ENCODE data around the gene RPS6KC1.
"Not testable (repeated sequence)": the region's sequence is repeated elsewhere in the genome, so short reads cannot be mapped to it uniquely, and the experiment has no call there.

RPS6KC1 gene

GRCh38 chr1:213160442-213160841, 109.4 kb downstream of the RPS6KC1 start:
- not testable (repeated sequence) for H2BK12ac ChIP-seq (ENCODE audit: low read length in 2 of 2); H3K27ac ChIP-seq (ENCODE audit: low read length, poor library complexity, severe bottlenecking); H3K4me1 ChIP-seq (ENCODE audit: control insufficient read depth, insufficient read depth, low read depth, low read length); H3K36me3 ChIP-seq (ENCODE audit: control insufficient read depth in 1 of 2, insufficient read depth in 2 of 2, low read depth in 1 of 2, low read length in 2 of 2); H3K18ac ChIP-seq (ENCODE audit: low read depth in 1 of 2, low read length in 2 of 2); H3K14ac ChIP-seq (ENCODE audit: low read length in 2 of 2); H4K91ac ChIP-seq (ENCODE audit: low read length); H3K23ac ChIP-seq (ENCODE audit: low read length in 2 of 2); H2BK5ac ChIP-seq (ENCODE audit: low read depth, low read length, poor library complexity, severe bottlenecking); H3K9me3 ChIP-seq (ENCODE audit: control insufficient read depth, low read length); DNase-seq; H2BK15ac ChIP-seq (ENCODE audit: low read depth, poor library complexity, severe bottlenecking); H2AFZ ChIP-seq (ENCODE audit: low read depth, low read length); H3K79me1 ChIP-seq (replicated peaks; ENCODE audit: low read length, poor library complexity, severe bottlenecking); H2AK5ac ChIP-seq (ENCODE audit: low read length, severe bottlenecking); H2BK120ac ChIP-seq (ENCODE audit: low read depth, low read length); H4K8ac ChIP-seq (ENCODE audit: low read length); H3K4ac ChIP-seq (ENCODE audit: low read depth in 1 of 2, low read length in 2 of 2); H3K4me2 ChIP-seq (ENCODE audit: low read length, poor library complexity, severe bottlenecking); H3K9ac ChIP-seq (ENCODE audit: low read length); H3K4me3 ChIP-seq (ENCODE audit: insufficient read depth in 1 of 2, low read depth in 1 of 2, low read length in 2 of 2); H3K27me3 ChIP-seq (ENCODE audit: control insufficient read depth in 1 of 2, insufficient read depth in 1 of 2, low read length in 2 of 2)
- WGBS: no CpG with 5 or more reads among the region's 2 CpGs

DNA sequence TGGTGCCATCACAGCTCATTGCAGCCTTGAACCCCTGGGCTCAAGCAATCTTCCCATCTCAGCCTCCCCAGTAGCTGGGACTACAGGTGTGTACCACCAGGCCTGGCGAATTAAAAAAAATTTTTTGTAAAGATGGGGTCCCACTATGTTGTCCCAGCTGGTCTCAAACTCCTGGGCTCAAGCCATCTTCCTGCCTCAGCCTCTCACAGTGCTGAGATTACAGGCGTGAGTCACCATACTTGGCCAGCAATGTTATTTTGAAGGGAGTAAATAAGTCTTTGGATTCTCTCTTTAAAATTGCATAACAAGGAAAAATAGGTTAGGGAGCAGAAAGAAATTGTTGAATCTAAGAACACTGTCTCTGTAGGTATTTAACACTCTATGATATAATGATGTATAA, 111.3 kb downstream of the RPS6KC1 start:
- Histone ChIP-seq H2AFZ (ENCODE audit: low read depth, low read length) (no peak overlapping the region), H3K9ac (ENCODE audit: low read length) (no peak overlapping the region), H3K18ac (ENCODE audit: low read depth in 1 of 2, low read length in 2 of 2) (no peak overlapping the region), H3K36me3 (ENCODE audit: control insufficient read depth in 1 of 2, insufficient read depth in 2 of 2, low read depth in 1 of 2, low read length in 2 of 2) (peaks cover 0 to 4% of the 10 kb centered on the region in 2 experiments), H3K27ac (ENCODE audit: low read length, poor library complexity, severe bottlenecking) (no peak overlapping the region), H4K91ac (ENCODE audit: low read length) (no peak overlapping the region), H2AK5ac (ENCODE audit: low read length, severe bottlenecking) (no peak overlapping the region), H3K14ac (ENCODE audit: low read length in 2 of 2) (no peak overlapping the region), H3K79me1 (replicated peaks; ENCODE audit: low read length, poor library complexity, severe bottlenecking) (peaks cover 14% of the 10 kb centered on the region), H2BK12ac (ENCODE audit: low read length in 2 of 2) (no peak overlapping the region), H3K4me1 (ENCODE audit: control insufficient read depth, insufficient read depth, low read depth, low read length) (no peaks in the 10 kb centered on the region), H2BK5ac (ENCODE audit: low read depth, low read length, poor library complexity, severe bottlenecking) (no peak overlapping the region), H2BK120ac (ENCODE audit: low read depth, low read length) (no peak overlapping the region), H4K8ac (ENCODE audit: low read length) (no peak overlapping the region), H2BK15ac (ENCODE audit: low read depth, poor library complexity, severe bottlenecking) (no peak overlapping the region), H3K4ac (ENCODE audit: low read depth in 1 of 2, low read length in 2 of 2) (no peak overlapping the region), H3K4me2 (ENCODE audit: low read length, poor library complexity, severe bottlenecking) (no peak overlapping the region), H3K9me3 (ENCODE audit: control insufficient read depth, low read length) (no peaks in the 10 kb centered on the region), H3K23ac (ENCODE audit: low read length in 2 of 2) (no peak overlapping the region), H3K4me3 (ENCODE audit: insufficient read depth in 1 of 2, low read depth in 1 of 2, low read length in 2 of 2) (no peak overlapping the region), H3K27me3 (ENCODE audit: control insufficient read depth in 1 of 2, insufficient read depth in 1 of 2, low read length in 2 of 2) (no peaks in the 10 kb centered on the region)
- WGBS: 100% methylated on average over 2 of the region's 2 CpGs
- DNase-seq: peak; percentile 23

DNA sequence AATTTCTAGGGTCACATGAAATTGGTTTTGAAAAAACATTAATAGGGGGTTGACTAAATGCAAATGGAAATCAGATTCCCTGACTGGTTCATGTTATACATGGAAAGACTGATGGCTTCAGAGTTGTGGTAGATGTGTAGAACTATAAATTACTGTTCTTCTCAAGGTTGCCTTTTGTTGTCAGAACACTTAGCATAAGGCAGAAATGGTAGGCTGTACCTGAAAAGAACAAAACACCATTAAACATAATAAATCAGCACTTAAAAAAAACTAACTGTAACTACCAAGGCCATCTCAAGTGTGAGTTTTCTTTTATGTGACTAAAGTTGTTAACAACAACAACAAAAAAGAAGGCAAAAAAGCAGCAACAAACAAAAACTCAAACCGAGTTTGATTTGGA, 111.8 kb downstream of the RPS6KC1 start:
- Histone ChIP-seq H3K27me3 (ENCODE audit: control insufficient read depth in 1 of 2, insufficient read depth in 1 of 2, low read length in 2 of 2) (no peaks in the 10 kb centered on the region), H4K8ac (ENCODE audit: low read length) (no peak overlapping the region), H2AK5ac (ENCODE audit: low read length, severe bottlenecking) (no peak overlapping the region), H3K79me1 (replicated peaks; ENCODE audit: low read length, poor library complexity, severe bottlenecking) (peaks cover 14% of the 10 kb centered on the region), H3K4me3 (ENCODE audit: insufficient read depth in 1 of 2, low read depth in 1 of 2, low read length in 2 of 2) (peak overlapping the region in 1 of 2 experiments; percentile 48), H3K27ac (ENCODE audit: low read length, poor library complexity, severe bottlenecking) (no peak overlapping the region), H3K36me3 (ENCODE audit: control insufficient read depth in 1 of 2, insufficient read depth in 2 of 2, low read depth in 1 of 2, low read length in 2 of 2) (no peaks in the 10 kb centered on the region), H2BK5ac (ENCODE audit: low read depth, low read length, poor library complexity, severe bottlenecking) (no peak overlapping the region), H3K4me1 (ENCODE audit: control insufficient read depth, insufficient read depth, low read depth, low read length) (no peaks in the 10 kb centered on the region), H3K23ac (ENCODE audit: low read length in 2 of 2) (no peak overlapping the region), H3K4me2 (ENCODE audit: low read length, poor library complexity, severe bottlenecking) (no peak overlapping the region), H2AFZ (ENCODE audit: low read depth, low read length) (no peak overlapping the region), H2BK120ac (ENCODE audit: low read depth, low read length) (no peak overlapping the region), H3K9me3 (ENCODE audit: control insufficient read depth, low read length) (no peaks in the 10 kb centered on the region), H4K91ac (ENCODE audit: low read length) (no peak overlapping the region), H2BK12ac (ENCODE audit: low read length in 2 of 2) (no peak overlapping the region), H2BK15ac (ENCODE audit: low read depth, poor library complexity, severe bottlenecking) (no peak overlapping the region), H3K14ac (ENCODE audit: low read length in 2 of 2) (no peak overlapping the region), H3K18ac (ENCODE audit: low read depth in 1 of 2, low read length in 2 of 2) (no peak overlapping the region), H3K4ac (ENCODE audit: low read depth in 1 of 2, low read length in 2 of 2) (no peak overlapping the region), H3K9ac (ENCODE audit: low read length) (peak overlapping the region; percentile 45)
- DNase-seq: no peak
- WGBS: 81% methylated on average over 1 of the region's 1 CpG

GRCh38 chr1:213163278-213163711, 112.3 kb downstream of the RPS6KC1 start:
- peaks cover 12% of the 10 kb centered on the region for H3K79me1 ChIP-seq (replicated peaks; ENCODE audit: low read length, poor library complexity, severe bottlenecking)
- H3K27ac ChIP-seq (ENCODE audit: low read length, poor library complexity, severe bottlenecking): no peak overlapping the region
- no peak overlapping the region for H2BK12ac ChIP-seq (ENCODE audit: low read length in 2 of 2)
- 90% methylated on average over 2 of the region's 3 CpGs for WGBS
- no peak overlapping the region for H3K23ac ChIP-seq (ENCODE audit: low read length in 2 of 2)
- no peaks in the 10 kb centered on the region for H3K36me3 ChIP-seq (ENCODE audit: control insufficient read depth in 1 of 2, insufficient read depth in 2 of 2, low read depth in 1 of 2, low read length in 2 of 2)
- H4K8ac ChIP-seq (ENCODE audit: low read length): no peak overlapping the region
- no peak overlapping the region for H4K91ac ChIP-seq (ENCODE audit: low read length)
- H3K4ac ChIP-seq (ENCODE audit: low read depth in 1 of 2, low read length in 2 of 2): no peak overlapping the region
- H2BK15ac ChIP-seq (ENCODE audit: low read depth, poor library complexity, severe bottlenecking): no peak overlapping the region
- no peak overlapping the region for H2BK120ac ChIP-seq (ENCODE audit: low read depth, low read length)
- H3K18ac ChIP-seq (ENCODE audit: low read depth in 1 of 2, low read length in 2 of 2): no peak overlapping the region
- H3K9ac ChIP-seq (ENCODE audit: low read length): peak overlapping the region; percentile 45
- no peaks in the 10 kb centered on the region for H3K4me1 ChIP-seq (ENCODE audit: control insufficient read depth, insufficient read depth, low read depth, low read length)
- no peak overlapping the region for H3K4me2 ChIP-seq (ENCODE audit: low read length, poor library complexity, severe bottlenecking)
- H2BK5ac ChIP-seq (ENCODE audit: low read depth, low read length, poor library complexity, severe bottlenecking): no peak overlapping the region
- no peak overlapping the region for H2AK5ac ChIP-seq (ENCODE audit: low read length, severe bottlenecking)
- H3K14ac ChIP-seq (ENCODE audit: low read length in 2 of 2): no peak overlapping the region
- no peaks in the 10 kb centered on the region for H3K9me3 ChIP-seq (ENCODE audit: control insufficient read depth, low read length)
- DNase-seq: no peak
- H3K4me3 ChIP-seq (ENCODE audit: insufficient read depth in 1 of 2, low read depth in 1 of 2, low read length in 2 of 2): peak overlapping the region in 1 of 2 experiments; percentile 48
- H2AFZ ChIP-seq (ENCODE audit: low read depth, low read length): no peak overlapping the region
- H3K27me3 ChIP-seq (ENCODE audit: control insufficient read depth in 1 of 2, insufficient read depth in 1 of 2, low read length in 2 of 2): no peaks in the 10 kb centered on the region
